HL-60/S4 treated with retinoic acid at 250 ng/mL for 4 days and 3 days (cell line): Measurements from ENCODE around the gene C19orf85.
"Not testable (repeated sequence)": the region's sequence is repeated elsewhere in the genome, so short reads cannot be mapped to it uniquely, and the experiment has no call there.

ENCODE experiments used
- in situ Hi-C: fragments of 300-500 bp; cut with MboI; formaldehyde crosslinking; loops from 2 replicates; pipeline ENCODE4 v1.7.0; 2022; ENCODE audit warnings: low sequenced_read_pairs

C19orf85 gene

DNA sequence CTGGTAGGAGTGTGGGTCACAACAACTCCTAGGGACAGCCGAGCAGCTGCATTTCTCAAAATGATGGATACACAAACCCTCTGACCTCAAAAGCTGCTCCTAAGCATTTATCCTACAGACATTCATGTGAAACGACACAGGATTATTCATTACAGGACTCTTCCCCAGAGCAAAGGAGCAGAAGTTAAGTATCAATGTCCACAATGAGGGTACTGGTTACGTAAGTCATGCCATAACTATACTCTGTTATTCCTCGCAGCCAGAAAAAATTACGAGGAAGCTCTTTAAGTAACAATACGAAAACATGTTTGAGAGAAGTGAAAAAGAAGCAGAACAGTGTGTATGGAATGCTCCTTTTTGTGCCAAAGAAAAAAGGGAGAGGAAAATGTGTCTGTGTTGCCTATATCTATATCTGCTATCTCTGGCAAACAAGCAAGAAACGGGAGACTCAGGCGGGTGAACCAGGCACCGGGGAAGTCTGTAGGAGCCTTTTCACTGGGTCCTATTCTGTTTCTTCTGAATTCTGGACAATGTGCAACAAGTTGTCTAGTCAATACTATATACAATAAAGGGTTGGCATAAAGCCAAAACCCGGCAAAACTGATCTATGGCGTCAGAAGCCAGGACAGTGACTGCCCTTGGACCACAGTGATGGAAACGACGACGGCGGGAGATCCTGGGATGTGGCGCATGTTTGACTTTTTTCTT lies 4.4 kb downstream of the C19orf85 start:
- in situ Hi-C loops: no loop called here

DNA sequence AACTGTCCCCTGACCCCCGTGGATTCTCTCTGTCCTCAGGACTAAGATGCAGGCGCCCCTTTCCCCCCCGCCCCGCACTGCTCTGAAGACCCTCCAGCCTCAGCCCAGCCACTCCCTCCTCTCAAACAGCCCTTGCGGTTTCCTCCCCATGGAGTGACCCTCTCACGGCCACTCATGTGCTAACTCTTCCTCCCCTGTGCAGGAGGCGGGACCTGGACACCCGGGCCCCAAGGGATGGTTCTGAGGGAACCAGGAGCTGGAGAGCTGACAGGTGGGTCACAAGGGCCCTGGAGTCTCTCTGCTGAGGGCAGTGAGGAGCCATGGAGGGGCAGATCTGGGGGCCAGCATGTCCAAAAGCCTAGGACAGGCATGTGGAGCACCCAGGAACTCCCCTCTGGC lies 5.0 kb downstream of the C19orf85 start:
- in situ Hi-C loops: no loop called here

- in situ Hi-C loops: no loop called here
Measured at GRCh38 chr19:55457683-55458457, 6.7 kb downstream of the C19orf85 start.

DNA sequence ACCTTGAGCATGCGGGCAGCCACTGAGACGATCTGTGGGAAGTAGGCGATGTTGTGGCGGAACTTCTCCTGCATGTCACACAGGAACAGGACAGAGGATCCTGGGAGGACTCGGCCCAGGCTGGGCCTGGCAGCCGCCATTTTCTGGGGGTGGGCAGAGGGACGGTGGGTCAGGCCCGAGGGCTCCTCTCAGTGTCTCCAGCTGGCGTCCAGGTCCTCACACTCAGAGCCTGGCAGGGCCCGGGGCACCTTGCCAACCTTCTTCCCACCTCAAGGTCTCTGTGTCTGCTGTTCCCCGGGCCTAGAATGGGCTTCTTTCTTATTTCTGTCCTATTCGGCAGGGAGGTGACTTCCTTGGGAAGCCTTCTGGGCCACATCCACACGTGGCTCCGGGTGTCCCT lies 8.2 kb downstream of the C19orf85 start:
- in situ Hi-C loops: no loop called here

- in situ Hi-C loops: no loop called here
Measured at GRCh38 chr19:55455576-55456235, 8.8 kb downstream of the C19orf85 start.

DNA sequence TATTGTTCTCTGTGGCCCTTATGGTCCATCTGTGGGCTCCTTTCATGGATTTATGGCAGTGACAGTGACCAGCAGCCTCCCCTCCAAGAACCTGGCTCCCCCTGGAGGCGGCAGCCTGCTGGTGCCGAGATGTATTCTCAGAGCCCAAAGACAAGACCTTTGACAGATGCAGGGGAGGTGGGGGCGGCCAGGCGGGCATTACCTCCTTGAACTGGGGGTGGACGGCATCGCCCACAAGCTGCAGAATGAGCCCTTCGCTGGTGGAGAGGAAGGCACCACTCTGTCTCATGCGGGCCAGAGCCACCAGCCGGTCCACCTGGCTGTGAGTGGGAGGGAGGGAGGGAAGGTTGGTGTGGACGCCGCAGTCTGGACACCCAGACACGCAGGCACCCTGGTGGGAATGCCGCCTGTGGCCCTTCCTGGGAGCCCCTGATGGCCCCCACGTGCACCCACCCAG lies 9.7 kb downstream of the C19orf85 start:
- in situ Hi-C loops: no loop called here

- in situ Hi-C loops: no loop called here
Measured at GRCh38 chr19:55453511-55454260, 10.9 kb downstream of the C19orf85 start.

DNA sequence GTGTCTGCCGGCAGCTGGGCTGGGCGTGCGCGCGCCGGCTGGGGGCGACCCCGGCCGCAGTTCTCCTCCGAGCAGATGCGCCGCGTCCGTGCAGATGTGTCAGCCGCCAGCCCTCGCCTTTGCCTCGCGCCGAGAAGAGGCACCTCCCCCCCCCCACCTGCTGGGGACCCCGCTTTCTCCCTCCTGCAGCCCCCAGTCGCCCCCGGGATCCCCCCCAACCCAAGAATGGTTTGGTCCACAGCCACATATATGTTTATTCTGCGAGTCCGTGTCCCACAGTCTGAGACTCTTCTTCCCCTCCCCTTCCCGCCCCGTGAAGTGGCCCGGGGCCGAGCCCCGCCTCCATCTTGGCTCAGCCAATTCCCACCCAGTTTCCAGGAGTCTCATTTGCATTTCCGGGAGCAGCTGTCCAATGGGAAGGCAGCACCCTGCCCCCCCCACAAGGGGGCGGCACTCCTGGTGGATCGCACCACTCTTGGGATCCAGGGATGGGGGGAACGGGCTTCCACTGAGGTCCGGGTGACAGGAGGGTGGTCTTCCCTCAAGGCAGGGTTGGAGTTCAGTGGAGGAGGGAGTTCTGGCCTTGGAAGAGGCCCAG lies 11.7 kb downstream of the C19orf85 start:
- in situ Hi-C loops: no loop called here

DNA sequence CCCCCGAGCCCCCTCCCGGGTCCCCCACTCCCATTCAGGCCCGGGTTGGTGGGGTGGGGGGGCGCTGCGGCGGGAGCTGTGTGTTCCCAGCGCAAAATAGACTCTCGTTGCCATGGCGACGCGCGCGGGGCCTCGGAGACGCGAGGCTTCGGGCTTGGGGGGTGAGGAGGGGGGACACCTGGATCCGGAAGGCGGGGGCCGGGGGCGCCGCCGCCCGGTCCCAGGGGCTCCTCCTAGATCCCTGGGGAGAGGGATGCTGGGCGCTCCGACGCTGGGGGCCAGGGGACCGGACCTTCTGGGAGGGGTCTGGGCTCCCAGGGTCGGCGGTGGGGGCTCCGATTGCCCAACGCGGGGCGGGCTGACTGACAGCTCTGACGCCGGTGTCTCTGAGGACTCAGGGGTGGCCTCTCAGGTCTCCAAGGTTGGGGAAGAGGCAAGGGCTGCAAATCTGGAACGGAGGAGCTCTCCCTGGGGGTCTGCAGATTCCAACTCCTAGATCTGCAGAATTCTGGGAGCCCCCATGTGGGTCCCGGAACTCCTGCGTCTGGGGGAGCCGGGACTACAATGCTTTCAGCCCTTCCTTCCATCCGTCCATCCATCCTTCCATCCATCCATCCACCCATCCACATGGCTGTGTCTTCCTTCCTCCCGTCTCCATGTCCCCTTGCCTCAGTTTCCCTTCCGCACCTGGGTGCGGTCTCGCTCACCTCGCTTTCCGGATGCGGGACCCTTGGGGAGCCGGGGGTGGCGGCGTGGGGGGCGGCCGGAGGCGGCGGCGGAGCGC lies 12.4 kb downstream of the C19orf85 start:
- in situ Hi-C loops: no loop called here

DNA sequence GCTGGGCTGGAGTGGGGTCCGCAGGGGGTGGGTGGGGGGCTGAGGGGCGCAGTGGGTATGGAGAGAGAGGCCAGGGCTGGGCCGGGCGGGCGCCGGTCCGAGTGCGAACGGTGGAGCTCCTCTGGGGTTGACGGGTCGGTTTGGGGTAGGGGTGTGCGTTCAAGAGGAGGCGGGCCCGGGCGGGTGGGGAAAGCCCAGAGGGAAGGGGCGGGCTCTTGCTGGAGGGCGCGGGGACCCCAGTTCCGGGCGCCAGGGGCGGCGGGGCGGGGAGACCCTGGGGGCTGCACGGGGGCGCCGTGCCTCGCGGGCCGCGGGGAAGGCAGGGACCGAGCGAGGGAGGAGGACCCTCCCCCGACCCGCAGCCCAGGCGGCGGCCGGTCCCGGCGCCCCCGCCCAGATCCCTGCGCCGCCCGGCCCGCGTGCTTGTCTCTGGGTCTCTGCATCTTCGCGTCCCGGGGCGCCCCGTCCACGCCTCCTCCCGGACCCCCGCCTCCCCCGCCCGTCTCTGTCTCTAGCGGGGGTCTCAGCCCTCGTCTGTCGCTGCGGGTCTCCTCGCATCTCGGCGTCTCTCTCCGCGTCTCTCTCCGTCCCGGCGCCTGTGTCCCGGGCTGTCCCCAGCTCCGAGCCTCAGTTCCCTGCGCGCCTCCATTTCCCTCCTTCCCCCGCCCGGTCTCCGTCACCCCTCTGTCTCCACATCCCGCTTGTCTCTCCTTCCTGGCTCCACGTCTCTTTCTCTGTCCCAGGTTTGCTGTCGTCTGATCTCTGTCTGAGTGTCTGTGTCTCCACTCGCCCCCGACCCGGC lies 13.2 kb downstream of the C19orf85 start:
- in situ Hi-C loops: no loop called here

- in situ Hi-C loops: no loop called here
Measured at GRCh38 chr19:55449469-55449868, 15.1 kb downstream of the C19orf85 start.

- in situ Hi-C loops: not testable (repeated sequence)
Measured at GRCh38 chr19:55448175-55448490, 16.4 kb downstream of the C19orf85 start.

DNA sequence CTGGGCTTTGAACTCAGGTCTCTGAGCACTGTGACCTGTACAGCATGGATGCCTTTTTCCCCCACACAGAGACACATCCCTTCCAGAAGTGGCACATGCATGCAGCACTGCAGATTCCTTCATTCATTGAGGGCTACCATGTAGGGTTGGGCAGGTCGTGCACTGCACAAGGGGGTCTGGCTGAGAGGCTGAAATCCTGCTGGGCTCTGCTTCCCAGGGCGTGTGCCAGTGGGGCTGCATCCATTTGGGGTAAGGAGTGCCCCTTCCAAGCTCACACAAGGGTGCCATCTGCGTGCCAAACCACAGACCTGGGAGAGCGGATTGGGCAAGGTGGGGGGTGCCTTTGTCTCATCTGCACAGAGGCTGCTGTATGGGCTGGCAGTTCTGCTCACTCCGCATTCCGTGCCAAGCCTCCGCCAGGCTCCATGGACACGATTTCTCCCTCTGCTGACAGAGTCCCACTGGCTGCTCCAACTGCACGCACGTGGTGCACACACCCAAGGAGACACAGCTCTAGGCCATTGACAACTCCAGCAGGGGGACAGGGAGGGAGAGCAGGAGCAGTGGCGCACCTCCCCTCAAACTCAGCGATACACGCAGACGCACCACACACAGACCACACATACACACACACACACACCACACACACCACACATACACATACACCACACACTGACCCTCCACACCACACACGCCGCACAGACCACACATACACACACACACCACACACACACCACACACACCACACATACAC lies 17.0 kb downstream of the C19orf85 start:
- in situ Hi-C loops: no loop called here

DNA sequence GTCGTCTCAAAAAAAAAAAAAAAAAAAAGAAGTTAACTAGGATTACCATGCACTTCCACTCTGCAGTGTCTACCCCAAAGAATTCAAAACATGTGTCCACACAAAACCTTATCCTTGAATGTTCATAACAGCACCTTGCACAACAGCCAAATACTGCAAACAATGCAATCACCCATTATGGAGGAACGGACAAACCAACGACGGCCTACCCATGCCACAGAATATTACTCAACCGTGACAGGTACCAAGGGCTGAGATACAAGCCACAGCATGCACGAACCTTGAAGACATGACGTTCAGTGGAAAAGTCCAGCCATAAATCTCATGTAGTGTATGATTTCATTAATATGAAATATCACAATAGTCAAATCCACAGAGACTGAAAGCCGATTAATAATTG lies 18.5 kb downstream of the C19orf85 start:
- in situ Hi-C loops: no loop called here

DNA sequence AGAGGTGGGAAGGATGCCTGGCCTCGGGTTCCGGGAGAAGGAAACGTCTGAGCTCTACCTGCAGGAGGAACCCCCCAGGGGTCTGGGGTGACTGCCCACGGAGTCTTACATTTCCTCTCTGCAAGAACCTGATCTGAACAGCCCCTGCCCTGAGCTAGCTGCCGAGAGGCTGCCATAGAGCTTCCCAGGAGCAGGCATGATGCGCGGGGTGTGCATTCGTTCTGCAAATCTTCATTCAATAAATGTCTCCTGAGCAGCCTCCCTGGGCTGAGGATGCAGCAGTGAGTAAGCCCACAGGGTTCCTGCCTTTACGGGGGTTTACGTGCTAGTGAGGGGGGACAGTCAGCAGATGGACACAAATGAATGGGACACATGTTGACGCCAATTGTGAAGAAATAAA lies 19.9 kb downstream of the C19orf85 start:
- in situ Hi-C loops: no loop called here

DNA sequence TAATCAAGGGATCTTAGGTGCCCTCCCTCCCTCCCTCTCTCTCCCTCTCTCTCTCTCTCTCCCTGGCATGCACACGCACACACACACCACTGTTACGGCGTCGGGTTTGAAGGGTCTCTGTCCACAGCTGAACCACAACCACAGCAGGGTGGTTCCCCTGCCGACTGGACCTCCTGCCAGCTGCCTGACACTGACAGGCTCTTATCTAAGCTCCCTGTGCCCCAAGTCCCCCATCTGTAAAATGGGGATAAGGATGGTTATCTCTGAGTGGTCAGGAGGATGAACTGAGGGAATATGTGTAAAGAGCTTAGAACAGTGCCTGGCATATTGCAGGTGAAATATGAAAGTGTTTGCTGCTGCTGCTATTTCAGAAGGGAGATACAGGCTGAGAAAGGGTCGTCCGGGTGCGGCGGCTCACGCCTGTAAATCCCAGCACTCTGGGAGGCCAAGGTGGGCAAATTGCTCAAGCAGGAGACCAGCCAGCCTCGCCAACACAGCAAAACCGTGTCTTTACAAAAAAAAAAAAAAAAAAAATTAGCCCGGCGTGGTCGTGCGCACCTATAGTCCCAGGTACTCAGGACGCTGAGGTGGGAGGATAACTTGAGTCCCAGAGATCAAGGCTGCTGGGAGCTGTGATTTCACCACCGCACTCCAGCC lies 20.6 kb downstream of the C19orf85 start:
- in situ Hi-C loops: no loop called here

DNA sequence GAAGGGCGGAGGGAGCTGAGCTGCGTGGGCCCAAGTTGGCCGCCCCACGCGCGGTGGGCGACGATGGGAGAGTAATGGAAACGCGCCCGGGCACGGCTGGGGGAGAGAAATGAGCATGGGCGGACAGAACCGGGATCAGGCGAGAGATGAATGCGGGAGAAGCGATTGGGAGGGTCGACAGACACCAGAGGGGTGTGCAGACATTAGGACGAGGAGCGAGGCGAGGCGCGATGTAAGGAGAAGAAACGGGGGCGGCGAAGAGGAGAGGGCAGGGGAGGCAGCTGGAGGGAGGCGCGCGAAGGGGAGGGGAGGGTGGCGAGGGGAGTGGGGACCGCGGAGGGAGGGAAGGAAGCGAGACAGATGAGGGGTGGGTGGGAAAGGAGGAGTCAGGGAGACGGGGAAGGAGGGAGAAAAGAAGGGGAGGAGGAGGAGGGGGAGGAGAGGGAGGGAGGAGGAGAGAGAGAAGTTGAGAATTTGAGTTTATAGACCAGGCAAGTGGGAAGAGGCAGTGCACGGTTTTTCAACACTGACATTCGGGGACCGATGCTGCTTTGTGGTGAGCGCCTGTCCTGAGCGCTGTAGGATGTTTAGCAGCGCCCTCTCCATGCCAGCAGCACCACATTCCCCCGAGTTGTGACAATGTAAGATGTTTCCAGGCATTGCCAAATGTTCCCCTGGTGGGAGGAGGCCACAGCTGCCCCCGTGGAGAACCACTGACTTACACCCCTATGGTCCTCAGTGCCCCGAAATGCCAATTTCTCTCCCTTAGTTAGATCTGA lies 21.3 kb downstream of the C19orf85 start, which contains the start of gene SHISA7:
SHISA7 (minus strand) TSS at position 256 of the 779 bp plus-strand sequence. CDS start 437 bp downstream, outside the sequence.
- in situ Hi-C loops: no loop called here
